Measurements from ENCODE around the gene IGF1R.

Gene IGF1R

DNA sequence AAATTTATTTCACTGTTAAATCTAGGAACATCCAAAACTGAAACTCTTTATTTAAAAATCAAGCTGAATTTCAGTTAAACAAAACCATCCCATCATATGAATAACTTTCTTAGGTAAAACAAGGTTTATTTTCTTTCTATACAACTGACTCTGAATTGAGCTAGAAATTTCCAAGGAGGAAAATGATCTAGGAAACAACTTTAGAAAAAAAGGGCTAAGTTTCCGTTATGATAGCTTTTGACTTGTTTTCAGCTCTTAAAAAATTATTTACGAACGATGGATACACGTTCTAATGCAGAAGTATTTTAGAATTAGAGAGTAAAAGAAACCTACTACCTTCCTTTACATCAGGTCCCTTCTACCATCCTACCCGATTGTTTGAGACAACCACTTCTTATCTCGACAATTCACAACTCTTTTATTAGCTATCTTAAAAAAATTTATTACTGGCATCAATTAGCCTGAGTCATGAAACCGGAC is 1.8 kb upstream of the IGF1R start:
- Histone ChIP-seq H3K27ac (peak overlapping the region; percentile 92), H3K4me3 (IDR thresholded peaks at IDR 0.05; ENCODE audit: insufficient read depth, low read depth, low read length) (no peak overlapping the region), H3K9ac (peak overlapping the region; percentile 97), H3K4me1 (ENCODE audit: low read depth, poor library complexity, severe bottlenecking) (peaks cover 26% of the 10 kb centered on the region), H3K27me3 (ENCODE audit: insufficient read depth, low read depth) (no peaks in the 10 kb centered on the region), H4K20me1 (ENCODE audit: insufficient read depth) (peaks cover 8% of the 10 kb centered on the region; the same call in 1 of the 2 replicates), H3K36me3 (ENCODE audit: insufficient read depth) (no peaks in the 10 kb centered on the region), H3K4me2 (peak overlapping the region; percentile 89), H2AFZ (ENCODE audit: low read depth) (peak overlapping the region; percentile 91), H3K79me2 (ENCODE audit: insufficient read depth, low read depth) (peaks cover 40% of the 10 kb centered on the region)
- TF ChIP-seq, protein P1, sequence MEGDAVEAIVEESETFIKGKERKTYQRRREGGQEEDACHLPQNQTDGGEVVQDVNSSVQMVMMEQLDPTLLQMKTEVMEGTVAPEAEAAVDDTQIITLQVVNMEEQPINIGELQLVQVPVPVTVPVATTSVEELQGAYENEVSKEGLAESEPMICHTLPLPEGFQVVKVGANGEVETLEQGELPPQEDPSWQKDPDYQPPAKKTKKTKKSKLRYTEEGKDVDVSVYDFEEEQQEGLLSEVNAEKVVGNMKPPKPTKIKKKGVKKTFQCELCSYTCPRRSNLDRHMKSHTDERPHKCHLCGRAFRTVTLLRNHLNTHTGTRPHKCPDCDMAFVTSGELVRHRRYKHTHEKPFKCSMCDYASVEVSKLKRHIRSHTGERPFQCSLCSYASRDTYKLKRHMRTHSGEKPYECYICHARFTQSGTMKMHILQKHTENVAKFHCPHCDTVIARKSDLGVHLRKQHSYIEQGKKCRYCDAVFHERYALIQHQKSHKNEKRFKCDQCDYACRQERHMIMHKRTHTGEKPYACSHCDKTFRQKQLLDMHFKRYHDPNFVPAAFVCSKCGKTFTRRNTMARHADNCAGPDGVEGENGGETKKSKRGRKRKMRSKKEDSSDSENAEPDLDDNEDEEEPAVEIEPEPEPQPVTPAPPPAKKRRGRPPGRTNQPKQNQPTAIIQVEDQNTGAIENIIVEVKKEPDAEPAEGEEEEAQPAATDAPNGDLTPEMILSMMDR (conservative IDR thresholded peaks at IDR 0.05; ENCODE audit: low read depth, low read length), result no peak

DNA sequence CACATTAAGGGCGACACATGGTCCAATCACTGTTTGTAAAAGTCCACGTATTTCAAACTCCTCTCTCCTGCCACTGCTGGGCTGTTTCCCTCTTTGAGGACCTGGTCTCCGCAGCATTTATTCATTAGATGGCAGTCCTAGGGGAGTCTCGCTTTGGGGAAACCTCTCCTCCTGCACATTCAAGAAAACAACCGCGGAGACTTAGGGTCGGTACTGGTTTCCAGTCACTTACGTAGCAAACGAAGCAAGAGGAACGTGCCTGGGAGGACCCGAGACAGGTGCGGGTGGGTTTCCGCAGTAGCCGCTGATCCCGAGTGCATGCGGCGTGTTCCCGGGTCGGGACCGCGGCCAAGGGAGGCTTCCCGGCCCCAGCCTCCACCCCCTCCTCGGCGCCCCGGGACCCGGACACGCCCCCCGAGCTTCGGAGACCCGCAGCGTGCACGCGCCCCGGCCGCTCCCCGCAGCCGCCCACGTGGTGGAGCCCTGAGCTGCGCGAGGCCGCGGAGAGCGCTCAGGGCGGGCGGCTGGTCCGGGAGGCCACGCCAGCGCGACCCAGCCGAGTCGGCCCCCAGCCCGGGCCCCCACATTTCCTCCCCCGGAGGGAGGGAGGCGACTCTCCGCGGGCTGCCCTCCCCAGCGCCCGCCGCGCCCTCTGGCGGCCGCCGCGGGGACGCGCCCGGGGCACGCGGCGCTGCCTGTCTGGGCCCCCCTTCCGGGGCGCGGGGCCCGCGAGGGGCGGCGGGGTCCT is 1.1 kb upstream of the IGF1R start:
- Histone ChIP-seq H3K4me1 (ENCODE audit: low read depth, poor library complexity, severe bottlenecking) (peaks cover 29% of the 10 kb centered on the region), H4K20me1 (ENCODE audit: insufficient read depth) (peaks cover 14% of the 10 kb centered on the region; the same call in 1 of the 2 replicates), H3K4me3 (IDR thresholded peaks at IDR 0.05; ENCODE audit: insufficient read depth, low read depth, low read length) (no peak overlapping the region), H3K27ac (peak overlapping the region; percentile 92), H3K79me2 (ENCODE audit: insufficient read depth, low read depth) (peaks cover 46% of the 10 kb centered on the region), H3K27me3 (ENCODE audit: insufficient read depth, low read depth) (no peaks in the 10 kb centered on the region), H3K36me3 (ENCODE audit: insufficient read depth) (no peaks in the 10 kb centered on the region), H3K4me2 (peak overlapping the region; percentile 89), H3K9ac (peak overlapping the region; percentile 97), H2AFZ (ENCODE audit: low read depth) (peak overlapping the region; percentile 91)
- TF ChIP-seq, protein P1 (conservative IDR thresholded peaks at IDR 0.05; ENCODE audit: low read depth, low read length), result 0 out of 2 replicates have a peak, but pooled peaks have one; percentile 0

DNA sequence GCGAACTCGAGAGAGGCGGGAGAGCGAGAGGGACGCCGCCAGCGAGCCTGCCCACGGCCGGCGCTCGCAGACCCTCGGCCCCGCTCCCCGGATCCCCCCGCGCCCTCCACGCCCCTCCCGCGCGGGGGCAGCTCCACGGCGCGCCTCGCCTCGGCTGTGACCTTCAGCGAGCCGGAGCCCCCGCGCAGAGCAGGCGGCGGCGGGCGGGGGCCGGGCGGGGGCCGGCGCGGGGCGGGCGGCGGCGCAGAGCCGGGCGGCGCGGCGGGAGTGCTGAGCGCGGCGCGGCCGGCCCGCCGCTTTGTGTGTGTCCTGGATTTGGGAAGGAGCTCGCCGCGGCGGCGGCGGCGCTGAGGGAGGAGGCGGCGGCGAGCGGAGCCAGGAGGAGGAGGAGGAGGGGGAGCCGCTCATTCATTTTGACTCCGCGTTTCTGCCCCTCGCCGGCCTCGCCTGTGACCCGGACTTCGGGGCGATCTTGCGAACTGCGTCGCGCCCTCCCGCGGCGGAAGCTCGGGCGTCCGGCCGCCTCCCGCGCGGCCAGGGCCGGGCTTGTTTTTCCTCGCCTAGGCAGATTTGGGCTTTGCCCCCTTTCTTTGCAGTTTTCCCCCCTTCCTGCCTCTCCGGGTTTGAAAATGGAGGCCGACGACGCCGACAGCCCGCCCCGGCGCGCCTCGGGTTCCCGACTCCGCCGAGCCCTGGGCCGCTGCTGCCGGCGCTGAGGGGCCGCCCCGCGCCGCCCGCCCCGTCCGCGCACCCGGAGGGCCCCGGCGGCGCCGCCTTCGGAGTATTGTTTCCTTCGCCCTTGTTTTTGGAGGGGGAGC is 524 bp downstream of the IGF1R start:
- no peaks in the 10 kb centered on the region for H3K27me3 ChIP-seq (ENCODE audit: insufficient read depth, low read depth)
- H3K79me2 ChIP-seq (ENCODE audit: insufficient read depth, low read depth), result peaks cover 63% of the 10 kb centered on the region
- H4K20me1 ChIP-seq (ENCODE audit: insufficient read depth), result peaks cover 24% of the 10 kb centered on the region
- H3K27ac ChIP-seq, result peak overlapping the region; percentile 80
- H2AFZ ChIP-seq (ENCODE audit: low read depth), result peak overlapping the region; percentile 54
- H3K36me3 ChIP-seq (ENCODE audit: insufficient read depth), result no peaks in the 10 kb centered on the region
- H3K4me3 ChIP-seq (IDR thresholded peaks at IDR 0.05; ENCODE audit: insufficient read depth, low read depth, low read length), result no peak overlapping the region
- H3K9ac ChIP-seq, result peak overlapping the region; percentile 80; the same call in 1 of the 2 replicates
- peaks cover 46% of the 10 kb centered on the region for H3K4me1 ChIP-seq (ENCODE audit: low read depth, poor library complexity, severe bottlenecking)
- peak overlapping the region; percentile 51; the same call in 1 of the 2 replicates for H3K4me2 ChIP-seq
- TF ChIP-seq, protein P1 (conservative IDR thresholded peaks at IDR 0.05; ENCODE audit: low read depth, low read length), result no peak

DNA sequence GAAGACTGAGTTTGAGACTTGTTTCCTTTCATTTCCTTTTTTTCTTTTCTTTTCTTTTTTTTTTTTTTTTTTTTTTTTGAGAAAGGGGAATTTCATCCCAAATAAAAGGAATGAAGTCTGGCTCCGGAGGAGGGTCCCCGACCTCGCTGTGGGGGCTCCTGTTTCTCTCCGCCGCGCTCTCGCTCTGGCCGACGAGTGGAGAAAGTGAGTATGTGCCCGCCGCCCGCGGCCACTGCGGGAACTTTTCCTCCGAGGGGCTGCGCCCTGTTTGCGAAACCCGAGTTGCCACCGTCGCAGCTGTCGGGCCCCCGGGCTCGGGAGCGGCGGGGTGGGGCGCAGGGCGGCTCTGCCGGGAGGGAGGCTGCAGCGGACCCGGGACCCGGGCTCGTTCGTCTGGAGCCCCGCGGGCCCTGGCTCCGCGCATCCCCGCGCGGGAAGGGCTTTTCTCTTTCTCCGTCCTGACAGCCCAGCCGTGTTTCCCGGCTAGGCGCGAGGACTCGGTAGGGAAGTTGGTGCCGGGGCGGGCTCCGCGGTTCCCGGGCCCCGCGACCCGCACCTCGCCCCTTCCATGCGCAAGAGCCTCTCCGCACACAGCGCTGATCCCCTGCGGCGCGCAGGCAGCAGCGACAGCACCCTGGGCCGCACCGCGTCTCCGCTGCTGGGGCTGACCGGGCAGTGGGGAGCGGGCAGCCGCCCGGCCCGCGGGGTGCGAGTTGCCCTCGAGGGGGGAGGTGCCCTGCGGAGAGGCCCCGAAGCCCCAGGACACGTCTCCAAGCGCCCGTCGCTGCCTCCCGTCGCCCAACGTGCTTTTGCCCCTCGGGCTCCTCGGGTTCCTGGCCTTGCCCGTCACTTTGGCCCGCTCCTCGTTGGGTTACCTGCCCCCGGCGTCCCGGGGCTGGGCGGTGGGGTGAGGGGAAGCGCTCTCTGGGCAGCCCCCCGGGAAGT is 1.4 kb downstream of the IGF1R start:
- Histone ChIP-seq H3K79me2 (ENCODE audit: insufficient read depth, low read depth) (peaks cover 68% of the 10 kb centered on the region), H3K9ac (peak overlapping the region; percentile 80; the same call in 1 of the 2 replicates), H3K4me3 (IDR thresholded peaks at IDR 0.05; ENCODE audit: insufficient read depth, low read depth, low read length) (peak overlapping the region; percentile 32), H4K20me1 (ENCODE audit: insufficient read depth) (peaks cover 30% of the 10 kb centered on the region), H3K27ac (peak overlapping the region; percentile 80), H3K4me2 (peak overlapping the region; percentile 51), H2AFZ (ENCODE audit: low read depth) (0 out of 2 replicates have a peak overlapping the region, but pooled peaks have one; percentile 54), H3K36me3 (ENCODE audit: insufficient read depth) (no peaks in the 10 kb centered on the region), H3K27me3 (ENCODE audit: insufficient read depth, low read depth) (no peaks in the 10 kb centered on the region), H3K4me1 (ENCODE audit: low read depth, poor library complexity, severe bottlenecking) (peaks cover 52% of the 10 kb centered on the region)
- TF ChIP-seq, protein P1 (conservative IDR thresholded peaks at IDR 0.05; ENCODE audit: low read depth, low read length), result no peak

Data from KMS-11 (cell line).